Esophagus muscularis mucosa (tissue), 4 donors: ENCODE data around the gene RTCA. TPM values are rescaled to one million over a fixed set of nuclear protein-coding genes. Genes with fewer than 3 reads are reported as not detected.
"Not testable (repeated sequence)": the region's sequence is repeated elsewhere in the genome, so short reads cannot be mapped to it uniquely, and the experiment has no call there.

Experiments
- DNase-seq: peaks from one replicate; pipeline ENCODE4 v3.0.0-alpha.2; 2017; ENCODE audit errors: extremely low spot score
- H3K27ac ChIP-seq, 4 donors: fragments of 200-600 bp; sonication (generic); replicated peaks in 1 of 4; 1 replicate in 3 of 4; 2 replicates in 1 of 4; pipeline ENCODE4 v1.5.1; 2016 to 2019; ENCODE audit warnings: mild to moderate bottlenecking in 1 of 4
- H3K27me3 ChIP-seq, 4 donors: fragments of 200-600 bp; sonication (generic); one replicate each; pipeline versions ENCODE4 v1.5.1 to v1.6.0; 2016 to 2019
- H3K36me3 ChIP-seq, 4 donors: fragments of 200-600 bp; sonication (generic); one replicate each; pipeline ENCODE4 v1.5.1; 2016 to 2019
- H3K4me1 ChIP-seq, 4 donors: fragments of 200-600 bp; sonication (generic); one replicate each; pipeline ENCODE4 v1.5.1; 2016 to 2019
- H3K4me3 ChIP-seq, 4 donors: fragments of 200-600 bp; sonication (generic); 1 replicate in 2 of 4; 2 replicates in 2 of 4; pipeline ENCODE4 v1.5.1; 2016 to 2019; ENCODE audit warnings: mild to moderate bottlenecking in 4 of 4, moderate library complexity in 1 of 4
- H3K9me3 ChIP-seq, 4 donors: fragments of 200-600 bp; sonication (generic); 1 replicate in 3 of 4; 2 replicates in 1 of 4; pipeline ENCODE4 v1.5.1; 2016 to 2019
- CTCF ChIP-seq, 3 experiments: fragments of 200-600 bp in 2 of 3; fragments of 450-650 bp in 1 of 3; sonication (generic) in 2 of 3; IDR thresholded peaks; one replicate each; pipeline ENCODE4 v1.5.1; 2017 to 2019; ENCODE audit warnings: antibody characterized with exemption in 3 of 3, mild to moderate bottlenecking in 2 of 3, moderate library complexity in 1 of 3
- EP300 ChIP-seq: sonication (generic); formaldehyde crosslinking; IDR thresholded peaks from one replicate; pipeline ENCODE4 v1.6.1; 2017; ENCODE audit warnings: antibody characterized with exemption
- POLR2A ChIP-seq: fragments of 450-650 bp; IDR thresholded peaks from one replicate; pipeline ENCODE4 v1.6.1; 2017; ENCODE audit warnings: antibody characterized with exemption, moderate library complexity, mild to moderate bottlenecking, low read depth
- POLR2AphosphoS5 ChIP-seq, 2 donors: sonication (generic); formaldehyde crosslinking; IDR thresholded peaks; one replicate each; pipeline ENCODE4 v1.6.1; 2017; ENCODE audit warnings: antibody characterized with exemption in 2 of 2
- WGBS: methylation state at CpG from one replicate; pipeline ENCODE4 v1.1.5; 2018; 5-methylcytosine and 5-hydroxymethylcytosine counted together
- intact Hi-C: fragments of 100-400 bp; cut with DNase I; formaldehyde crosslinking; loops from one replicate; pipeline ENCODE4 v1.15.1; 2023
- total RNA-seq, 4 donors: library from RNA; depleted of rRNA; stranded (reverse); fragments of >200 nt; gene quantifications; one replicate each; pipeline versions ENCODE4 v1.1.0 to v1.2.1, GENCODE V29; 2016

Gene RTCA
- total RNA-seq, 4 donors from 2014 or later = 18.7 to 22.0 (median 21.4) TPM

GRCh38 chr1:100322436-100323211 lies 56.6 kb downstream of the RTCA start:
- intact Hi-C loops = no loop called here
- Histone ChIP-seq H3K27me3 (no peaks in the 10 kb centered on the region), H3K9me3 (peaks cover 0 to 16% (median 8%) of the 10 kb centered on the region in 4 donors), H3K36me3 (no peaks in the 10 kb centered on the region), H3K4me1 (peaks cover 0 to 2% (median 0%) of the 10 kb centered on the region in 4 donors), H3K27ac (peak overlapping the region in 1 of 4 donors; percentile 31), H3K4me3 (no peak overlapping the region)
- TF ChIP-seq POLR2AphosphoS5 (IDR thresholded peaks at IDR 0.05) = no peak
- no peak for TF ChIP-seq POLR2A
- TF ChIP-seq EP300 = no peak
- WGBS = 90% methylated on average over 1 of the region's 1 CpG
- DNase-seq = no peak

GRCh38 chr1:100323419-100324106 lies 57.5 kb downstream of the RTCA start:
- intact Hi-C loops = no loop called here
- WGBS = 88% methylated on average over 6 of the region's 6 CpGs
- no peaks in the 10 kb centered on the region for H3K36me3 ChIP-seq
- H3K4me3 ChIP-seq = no peak overlapping the region
- TF ChIP-seq POLR2AphosphoS5 (IDR thresholded peaks at IDR 0.05) = no peak
- TF ChIP-seq POLR2A = no peak
- no peak for TF ChIP-seq CTCF (IDR thresholded peaks at IDR 0.05)
- TF ChIP-seq EP300 = no peak
- peaks cover 0 to 16% (median 8%) of the 10 kb centered on the region in 4 donors for H3K9me3 ChIP-seq
- peak; percentile 77 for DNase-seq
- peak overlapping the region in 3 of 4 donors; percentile 1 to 27 (median 5) for H3K27ac ChIP-seq
- H3K27me3 ChIP-seq = no peaks in the 10 kb centered on the region
- peaks cover 0 to 2% (median 0%) of the 10 kb centered on the region in 4 donors for H3K4me1 ChIP-seq

- H3K27me3 ChIP-seq = no peaks in the 10 kb centered on the region
- intact Hi-C loops = no loop called here
- TF ChIP-seq POLR2AphosphoS5 (IDR thresholded peaks at IDR 0.05) = no peak
- TF ChIP-seq EP300 = no peak
- no peak for TF ChIP-seq POLR2A
- no peak for TF ChIP-seq CTCF (IDR thresholded peaks at IDR 0.05)
- H3K36me3 ChIP-seq = no peaks in the 10 kb centered on the region
- no peak overlapping the region for H3K27ac ChIP-seq
- WGBS = 85% methylated on average over 7 of the region's 7 CpGs
- peaks cover 0 to 2% (median 0%) of the 10 kb centered on the region in 4 donors for H3K4me1 ChIP-seq
- peaks cover 0 to 2% (median 0%) of the 10 kb centered on the region in 4 donors for H3K9me3 ChIP-seq
- no peak overlapping the region for H3K4me3 ChIP-seq
- no peak for DNase-seq
These were observed 59.7 kb downstream of the RTCA start for GRCh38 chr1:100325415-100326324.

- H3K27ac ChIP-seq, H3K9me3 ChIP-seq, DNase-seq, H3K36me3 ChIP-seq, intact Hi-C loops, H3K4me3 ChIP-seq, H3K4me1 ChIP-seq, H3K27me3 ChIP-seq: not testable (repeated sequence)
- 93% methylated on average over 1 of the region's 1 CpG for WGBS
These were observed 60.3 kb downstream of the RTCA start for GRCh38 chr1:100326325-100326670.

GRCh38 chr1:100328133-100328532 lies 62.1 kb downstream of the RTCA start:
- TF ChIP-seq CTCF (IDR thresholded peaks at IDR 0.05) (no peak), EP300 (no peak), POLR2A (no peak), POLR2AphosphoS5 (IDR thresholded peaks at IDR 0.05) (no peak)
- 77% methylated on average over 1 of the region's 1 CpG for WGBS

GRCh38 chr1:100331146-100331545 lies 65.1 kb downstream of the RTCA start:
- H3K36me3 ChIP-seq, H3K27me3 ChIP-seq, H3K4me1 ChIP-seq, H3K9me3 ChIP-seq, intact Hi-C loops, H3K27ac ChIP-seq, DNase-seq, H3K4me3 ChIP-seq: not testable (repeated sequence)
- 58% methylated on average over 2 of the region's 2 CpGs for WGBS

More at GRCh38 chr1:100328133-100328532, 62.1 kb downstream of the RTCA start:
- Histone ChIP-seq H3K9me3 (no peaks in the 10 kb centered on the region), H3K4me3 (no peak overlapping the region), H3K27me3 (no peaks in the 10 kb centered on the region), H3K36me3 (no peaks in the 10 kb centered on the region), H3K27ac (no peak overlapping the region), H3K4me1 (peaks cover 0 to 2% (median 0%) of the 10 kb centered on the region in 4 donors)
- intact Hi-C loops = no loop called here
- no peak for DNase-seq
